GM12892 (cell line): Measurements from ENCODE around the gene GPR101.

Experiments
- POLR2A ChIP-seq: IDR thresholded peaks from 2 replicates; pipeline ENCODE4 v1.6.1; 2011; ENCODE audit warnings: low read depth, low read length, control low read depth
- POLR2AphosphoS5 ChIP-seq: IDR thresholded peaks from 2 replicates; pipeline ENCODE4 v1.6.1; 2011; ENCODE audit warnings: low read depth, low read length, control low read depth
- TAF1 ChIP-seq: IDR thresholded peaks from 2 replicates; pipeline ENCODE4 v1.6.1; 2011; ENCODE audit warnings: low read depth, mild to moderate bottlenecking, control low read depth, low read length, borderline replicate concordance

- TF ChIP-seq POLR2A, result no peak
- no peak for TF ChIP-seq POLR2AphosphoS5
- no peak for TF ChIP-seq TAF1
Measured at GRCh38 chrX:137040113-137040794, 6.5 kb upstream of the GPR101 start.
